WTC11 (cell line): Measurements from ENCODE around the gene CDCA5. TPM values are rescaled to one million over a fixed set of nuclear protein-coding genes. Genes with fewer than 3 reads are reported as not detected.

ENCODE experiments used
- ATAC-seq: fragments of 200-7000 bp; cut with Tn5 transposase; 2 replicates; pipeline ENCODE4 v1.10.0; 2021; ENCODE audit warnings: mild to moderate bottlenecking, moderate library complexity
- CTCF ChIA-PET: fragments of 300-600 bp; sonication (Branson Sonifier 250); formaldehyde crosslinking; loops from one replicate; lab custom pipeline; 2021; ENCODE audit warnings: antibody characterized with exemption; lab: Charles Lee
- POLR2A ChIA-PET: fragments of 350-600 bp; sonication (Branson Sonifier 250); formaldehyde crosslinking; loops from one replicate; lab custom pipeline; 2021; ENCODE audit warnings: antibody characterized with exemption; lab: Charles Lee
- DNase-seq: peaks from one replicate; pipeline ENCODE4 v3.0.0; 2021; ENCODE audit warnings: low spot score
- H3K27ac Mint-ChIP-seq: 2 replicates; pipeline ENCODE4 v1.8.0; 2021; ENCODE audit warnings: mixed read lengths
- H3K27me3 Mint-ChIP-seq: 2 replicates; pipeline ENCODE4 v1.8.0; 2021; ENCODE audit warnings: low read depth, mild to moderate bottlenecking, moderate library complexity, mixed read lengths
- H3K36me3 Mint-ChIP-seq: 2 replicates; pipeline ENCODE4 v1.8.0; 2021; ENCODE audit warnings: mixed read lengths
- H3K4me1 Mint-ChIP-seq: 2 replicates; pipeline ENCODE4 v1.8.0; 2022; ENCODE audit warnings: mixed read lengths
- H3K4me3 Mint-ChIP-seq: 2 replicates; pipeline ENCODE4 v1.8.0; 2021; ENCODE audit warnings: mild to moderate bottlenecking, moderate library complexity, mixed read lengths
- H3K9me3 Mint-ChIP-seq: 2 replicates; pipeline ENCODE4 v1.8.0; 2021; ENCODE audit warnings: mixed read lengths
- AR ChIP-seq: fragments of 250-450 bp; sonication (Bioruptor Pico); IDR thresholded peaks from 2 replicates; pipeline ENCODE4 v1.9.0; 2021; ENCODE audit warnings: mild to moderate bottlenecking
- ARID4B ChIP-seq: sonication (generic); formaldehyde crosslinking; IDR thresholded peaks from 2 replicates; pipeline ENCODE4 v1.8.0; 2023; ENCODE audit warnings: missing genetic modification reagents, mild to moderate bottlenecking, borderline replicate concordance
- E2F1 ChIP-seq: sonication (generic); formaldehyde crosslinking; IDR thresholded peaks from 2 replicates; pipeline ENCODE4 v1.8.0; 2022; ENCODE audit warnings: mild to moderate bottlenecking, missing genetic modification reagents
- E2F4 ChIP-seq: sonication (generic); formaldehyde crosslinking; IDR thresholded peaks from 2 replicates; pipeline ENCODE4 v1.8.1; 2022; ENCODE audit warnings: low read depth, mild to moderate bottlenecking, moderate library complexity, missing genetic modification reagents, borderline replicate concordance
- ELF4 ChIP-seq: sonication (generic); formaldehyde crosslinking; IDR thresholded peaks from 2 replicates; pipeline ENCODE4 v1.8.1; 2022; ENCODE audit warnings: low read depth, mild to moderate bottlenecking, moderate library complexity, missing genetic modification reagents
- ERG ChIP-seq: fragments of 250-450 bp; sonication (Bioruptor Pico); IDR thresholded peaks from 2 replicates; pipeline ENCODE4 v1.8.0; 2021; ENCODE audit warnings: mild to moderate bottlenecking
- ETV6 ChIP-seq: sonication (generic); formaldehyde crosslinking; IDR thresholded peaks from 2 replicates; pipeline ENCODE4 v1.8.1; 2022; ENCODE audit warnings: mild to moderate bottlenecking, missing genetic modification reagents
- FOXP1 ChIP-seq: sonication (generic); formaldehyde crosslinking; IDR thresholded peaks from 2 replicates; pipeline ENCODE4 v1.8.0; 2022; ENCODE audit warnings: missing genetic modification reagents, mild to moderate bottlenecking, moderate library complexity, borderline replicate concordance
- GRHL2 ChIP-seq: fragments of 250-450 bp; sonication (Bioruptor Pico); IDR thresholded peaks from 2 replicates; pipeline ENCODE4 v1.8.0; 2022; ENCODE audit warnings: mild to moderate bottlenecking, moderate library complexity; ENCODE audit not compliant: insufficient replicate concordance, severe bottlenecking
- IRF2 ChIP-seq: sonication (generic); formaldehyde crosslinking; IDR thresholded peaks from 2 replicates; pipeline ENCODE4 v1.8.0; 2022; ENCODE audit warnings: low read depth, missing genetic modification reagents, borderline replicate concordance
- MXD4 ChIP-seq: fragments of 250-450 bp; sonication (Bioruptor Pico); IDR thresholded peaks from 2 replicates; pipeline ENCODE4 v1.8.0; 2021; ENCODE audit warnings: mild to moderate bottlenecking, moderate library complexity, borderline replicate concordance
- NFE2L1 ChIP-seq: sonication (generic); formaldehyde crosslinking; IDR thresholded peaks from 2 replicates; pipeline ENCODE4 v1.8.1; 2023; ENCODE audit warnings: missing genetic modification reagents
- NFYB ChIP-seq: sonication (generic); formaldehyde crosslinking; conservative IDR thresholded peaks from 2 replicates; pipeline ENCODE4 v1.8.0; 2022; ENCODE audit warnings: low read depth, missing genetic modification reagents
- NR1H2 ChIP-seq: sonication (generic); formaldehyde crosslinking; IDR thresholded peaks from 2 replicates; pipeline ENCODE4 v1.9.0; 2021; ENCODE audit warnings: mild to moderate bottlenecking, moderate library complexity, missing genetic modification reagents
- NR2C2 ChIP-seq: sonication (generic); formaldehyde crosslinking; IDR thresholded peaks from 2 replicates; pipeline ENCODE4 v1.8.0; 2022; ENCODE audit warnings: mild to moderate bottlenecking, missing genetic modification reagents
- PRRX2 ChIP-seq: fragments of 250-450 bp; sonication (Bioruptor Pico); IDR thresholded peaks from 2 replicates; pipeline ENCODE4 v1.8.0; 2021; ENCODE audit warnings: mild to moderate bottlenecking
- RORB ChIP-seq: fragments of 250-450 bp; sonication (Bioruptor Pico); IDR thresholded peaks from 2 replicates; pipeline ENCODE4 v1.9.0; 2021; ENCODE audit warnings: mild to moderate bottlenecking
- SMAD4 ChIP-seq: sonication (generic); formaldehyde crosslinking; IDR thresholded peaks from 2 replicates; pipeline ENCODE4 v1.8.0; 2022; ENCODE audit warnings: mild to moderate bottlenecking, missing genetic modification reagents
- SOX15 ChIP-seq: fragments of 250-450 bp; sonication (Bioruptor Pico); IDR thresholded peaks from 2 replicates; pipeline ENCODE4 v1.9.0; 2021; ENCODE audit warnings: mild to moderate bottlenecking
- SP1 ChIP-seq: sonication (generic); formaldehyde crosslinking; conservative IDR thresholded peaks from 2 replicates; pipeline ENCODE4 v1.8.1; 2022; ENCODE audit warnings: missing genetic modification reagents
- ZNF219 ChIP-seq: sonication (generic); formaldehyde crosslinking; IDR thresholded peaks from 2 replicates; pipeline ENCODE4 v1.8.0; 2023; ENCODE audit warnings: missing genetic modification reagents, mild to moderate bottlenecking, borderline replicate concordance
- ZNF232 ChIP-seq: sonication (generic); formaldehyde crosslinking; IDR thresholded peaks from 2 replicates; pipeline ENCODE4 v1.8.0; 2022; ENCODE audit warnings: mild to moderate bottlenecking, missing genetic modification reagents
- ZNF671 ChIP-seq: fragments of 250-450 bp; sonication (Bioruptor Pico); IDR thresholded peaks from 2 replicates; pipeline ENCODE4 v1.8.0; 2021; ENCODE audit warnings: mild to moderate bottlenecking
- total RNA-seq: library from RNA; stranded (reverse); gene quantifications from 3 replicates; pipeline ENCODE4 v1.2.3, GENCODE V29; 2021

The CDCA5 gene
- total RNA-seq, 1 experiment from 2014 or later: 95.9 TPM

- no peak for TF ChIP-seq ERG
- TF ChIP-seq FOXP1 (CRISPR knock-in tag): no peak
- no peak for TF ChIP-seq ZNF671 (CRISPR knock-in tag)
- no peak for TF ChIP-seq SOX15 (CRISPR knock-in tag)
- TF ChIP-seq NFE2L1 (CRISPR knock-in tag): no peak
- TF ChIP-seq ETV6 (CRISPR knock-in tag): no peak
- no peak for TF ChIP-seq ARID4B (CRISPR knock-in tag)
- no peak for TF ChIP-seq MXD4
- TF ChIP-seq SMAD4 (CRISPR knock-in tag): no peak
- TF ChIP-seq, all 79 proteins: peak for 0
These were observed 38.8 kb downstream of the CDCA5 start (continued) for GRCh38 chr11:65045061-65045460.

- ATAC-seq: no peak
- no peaks in the 10 kb centered on the region for H3K27me3 Mint-ChIP-seq
These were observed 39.8 kb downstream of the CDCA5 start for GRCh38 chr11:65043881-65044501.

More at GRCh38 chr11:65043881-65044501, 39.8 kb downstream of the CDCA5 start:
- no peak overlapping the region for H3K4me3 Mint-ChIP-seq
- CTCF ChIA-PET: no interaction called here
- no peak overlapping the region for H3K27ac Mint-ChIP-seq
- H3K9me3 Mint-ChIP-seq: no peaks in the 10 kb centered on the region
- POLR2A ChIA-PET: no interaction called here
- H3K4me1 Mint-ChIP-seq: peaks cover 21% of the 10 kb centered on the region
- no peak for DNase-seq
- H3K36me3 Mint-ChIP-seq: peaks cover 5% of the 10 kb centered on the region
- TF ChIP-seq NR2C2 (CRISPR knock-in tag) (no peak), E2F4 (CRISPR knock-in tag) (no peak), ZNF219 (no peak), NFYB (CRISPR knock-in tag) (no peak), AR (CRISPR knock-in tag) (no peak), RORB (CRISPR knock-in tag) (no peak), NR1H2 (CRISPR knock-in tag) (no peak), ZNF232 (CRISPR knock-in tag) (no peak), E2F1 (CRISPR knock-in tag) (no peak), SOX15 (CRISPR knock-in tag) (no peak), ELF4 (no peak), PRRX2 (CRISPR knock-in tag) (no peak), GRHL2 (CRISPR knock-in tag) (no peak), SP1 (CRISPR knock-in tag) (no peak), IRF2 (CRISPR knock-in tag) (no peak)
